Medulla oblongata (tissue), 1 donor: ENCODE results near the gene PCDHGA7.
"Not testable (repeated sequence)": the region's sequence is repeated elsewhere in the genome, so short reads cannot be mapped to it uniquely, and the experiment has no call there.

Experiments
- DNase-seq: peaks from one replicate; pipeline ENCODE4 v3.0.0-alpha.2; 2015; ENCODE audit errors: extremely low spot score

Gene PCDHGA7

GRCh38 chr5:141366016-141366896 lies 16.3 kb upstream of the PCDHGA7 start:
- no peak for DNase-seq

GRCh38 chr5:141369994-141370848 lies 12.3 kb upstream of the PCDHGA7 start, which contains the start of gene PCDHGB3:
TSS of gene PCDHGB3 (plus strand) at chr5:141370242. CDS start at chr5:141370395, 153 bp downstream.
- DNase-seq: peak; percentile 4

GRCh38 chr5:141371572-141372475 lies 10.7 kb upstream of the PCDHGA7 start:
- DNase-seq: no peak

GRCh38 chr5:141373673-141374317 lies 8.7 kb upstream of the PCDHGA7 start, which contains the start of gene PCDHGA6:
TSS of gene PCDHGA6 (plus strand) at chr5:141373891. CDS start at chr5:141374084, 193 bp downstream.
- DNase-seq: no peak

GRCh38 chr5:141374627-141375026 lies 7.9 kb upstream of the PCDHGA7 start:
- no peak for DNase-seq

- not testable (repeated sequence) for DNase-seq
Observed at GRCh38 chr5:141375444-141376155, 6.9 kb upstream of the PCDHGA7 start.

- DNase-seq: no peak
Observed at GRCh38 chr5:141383345-141383744, 803 bp downstream of the PCDHGA7 start.

GRCh38 chr5:141384471-141385267 lies 2.1 kb downstream of the PCDHGA7 start:
- no peak for DNase-seq

- peak; percentile 4 for DNase-seq
Observed at GRCh38 chr5:141387557-141388311, 5.2 kb downstream of the PCDHGA7 start, which contains the start of gene PCDHGB4. TSS of gene PCDHGB4 (plus strand) at chr5:141387698. CDS start at chr5:141387885, 187 bp downstream.

- no peak for DNase-seq
Observed at GRCh38 chr5:141388661-141389060, 6.1 kb downstream of the PCDHGA7 start.

- DNase-seq: no peak
Observed at GRCh38 chr5:141389153-141390042, 6.9 kb downstream of the PCDHGA7 start.

GRCh38 chr5:141392429-141393198 lies 10.1 kb downstream of the PCDHGA7 start, which contains the start of gene PCDHGA8:
TSS of gene PCDHGA8 (plus strand) at chr5:141392633. CDS start at chr5:141392814, 181 bp downstream.
- no peak for DNase-seq

- DNase-seq: no peak
Observed at GRCh38 chr5:141393267-141393666, 10.7 kb downstream of the PCDHGA7 start.

GRCh38 chr5:141394401-141395187 lies 12.1 kb downstream of the PCDHGA7 start:
- DNase-seq: not testable (repeated sequence)

- DNase-seq: peak; percentile 12
Observed at GRCh38 chr5:141397756-141398551, 15.4 kb downstream of the PCDHGA7 start, which contains the start of gene PCDHGB5. TSS of gene PCDHGB5 (plus strand) at chr5:141397947. CDS start at chr5:141398128, 181 bp downstream.
